Measurements from ENCODE around the gene HIRIP3.

GRCh38 chr16:29995911-29996765 lies 721 bp upstream of the HIRIP3 start, which contains the start of gene INO80E:
- TF ChIP-seq, protein P1, sequence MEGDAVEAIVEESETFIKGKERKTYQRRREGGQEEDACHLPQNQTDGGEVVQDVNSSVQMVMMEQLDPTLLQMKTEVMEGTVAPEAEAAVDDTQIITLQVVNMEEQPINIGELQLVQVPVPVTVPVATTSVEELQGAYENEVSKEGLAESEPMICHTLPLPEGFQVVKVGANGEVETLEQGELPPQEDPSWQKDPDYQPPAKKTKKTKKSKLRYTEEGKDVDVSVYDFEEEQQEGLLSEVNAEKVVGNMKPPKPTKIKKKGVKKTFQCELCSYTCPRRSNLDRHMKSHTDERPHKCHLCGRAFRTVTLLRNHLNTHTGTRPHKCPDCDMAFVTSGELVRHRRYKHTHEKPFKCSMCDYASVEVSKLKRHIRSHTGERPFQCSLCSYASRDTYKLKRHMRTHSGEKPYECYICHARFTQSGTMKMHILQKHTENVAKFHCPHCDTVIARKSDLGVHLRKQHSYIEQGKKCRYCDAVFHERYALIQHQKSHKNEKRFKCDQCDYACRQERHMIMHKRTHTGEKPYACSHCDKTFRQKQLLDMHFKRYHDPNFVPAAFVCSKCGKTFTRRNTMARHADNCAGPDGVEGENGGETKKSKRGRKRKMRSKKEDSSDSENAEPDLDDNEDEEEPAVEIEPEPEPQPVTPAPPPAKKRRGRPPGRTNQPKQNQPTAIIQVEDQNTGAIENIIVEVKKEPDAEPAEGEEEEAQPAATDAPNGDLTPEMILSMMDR (IDR thresholded peaks at IDR 0.05) = no peak
- no peak for TF ChIP-seq EZH2 (IDR thresholded peaks at IDR 0.05)
